GM18870 (cell line): ENCODE measurements around the gene RPL31.

Experiments used
- ATAC-seq: cut with Tn5 transposase; IDR thresholded peaks from one replicate; pipeline ENCODE4 v1.9.1; 2021; ENCODE audit warnings: moderate library complexity; ENCODE audit not compliant: unreplicated experiment

The RPL31 gene

GRCh38 chr2:101001691-101002561 is at the start of gene RPL31:
RPL31 (plus strand) TSS chr2:101002289; CDS start chr2:101002702, 413 bp downstream.
- ATAC-seq = peak; percentile 93

- ATAC-seq = no peak
Measured at GRCh38 chr2:100952512-100952911, 49.6 kb upstream of the RPL31 start.

GRCh38 chr2:100953406-100954043 is 48.6 kb upstream of the RPL31 start:
- no peak for ATAC-seq

GRCh38 chr2:100954044-100954420 is 48.1 kb upstream of the RPL31 start:
- no peak for ATAC-seq

GRCh38 chr2:100955226-100955625 is 46.9 kb upstream of the RPL31 start:
- ATAC-seq = no peak

GRCh38 chr2:100956081-100956480 is 46.0 kb upstream of the RPL31 start:
- ATAC-seq = no peak

GRCh38 chr2:100957996-100958653 is 44.0 kb upstream of the RPL31 start:
- no peak for ATAC-seq

- no peak for ATAC-seq
Measured at GRCh38 chr2:100959225-100959880, 42.7 kb upstream of the RPL31 start.

- no peak for ATAC-seq
Measured at GRCh38 chr2:100960688-100961087, 41.4 kb upstream of the RPL31 start.

GRCh38 chr2:100962366-100963025 is 39.6 kb upstream of the RPL31 start:
- no peak for ATAC-seq

- ATAC-seq = no peak
Measured at GRCh38 chr2:100963026-100963375, 39.1 kb upstream of the RPL31 start.

GRCh38 chr2:100964222-100964621 is 37.9 kb upstream of the RPL31 start:
- no peak for ATAC-seq

GRCh38 chr2:100964681-100965169 is 37.4 kb upstream of the RPL31 start:
- no peak for ATAC-seq

- ATAC-seq = no peak
Measured at GRCh38 chr2:100965596-100965995, 36.5 kb upstream of the RPL31 start.

GRCh38 chr2:100967716-100968115 is 34.4 kb upstream of the RPL31 start:
- no peak for ATAC-seq

GRCh38 chr2:100968146-100969145 is 33.6 kb upstream of the RPL31 start:
- no peak for ATAC-seq

- no peak for ATAC-seq
Measured at GRCh38 chr2:100969998-100970397, 32.1 kb upstream of the RPL31 start.

GRCh38 chr2:100971221-100971620 is 30.9 kb upstream of the RPL31 start:
- ATAC-seq = no peak

GRCh38 chr2:100972452-100972851 is 29.6 kb upstream of the RPL31 start:
- ATAC-seq = no peak
